ENCODE data around the gene MTARC1.
A peak's percentile ranks its signal among the peaks of the same experiment; 100 is the strongest.

The MTARC1 gene

DNA sequence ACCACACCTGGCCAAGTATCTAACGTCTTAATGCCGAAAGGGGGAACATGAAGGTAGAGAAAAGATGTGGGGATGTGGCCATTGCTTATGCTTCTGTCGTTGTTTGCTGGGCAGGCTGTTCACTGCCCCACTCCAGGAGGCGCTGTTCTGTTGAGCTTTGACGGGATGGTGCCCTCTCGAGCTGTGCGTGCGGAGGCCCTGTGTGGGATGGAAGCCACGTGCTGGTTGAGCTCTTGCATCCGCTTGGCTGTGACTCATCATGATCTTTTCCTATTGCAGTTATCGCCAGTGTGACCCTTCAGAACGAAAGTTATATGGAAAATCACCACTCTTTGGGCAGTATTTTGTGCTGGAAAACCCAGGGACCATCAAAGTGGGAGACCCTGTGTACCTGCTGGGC, 26.3 kb downstream of the MTARC1 start:
- DNase-seq (ENCODE audit: low read depth), result no peak
- H3K4me3 ChIP-seq (ENCODE audit: low read depth, low read length), result no peak overlapping the region
- TF ChIP-seq, protein P1, sequence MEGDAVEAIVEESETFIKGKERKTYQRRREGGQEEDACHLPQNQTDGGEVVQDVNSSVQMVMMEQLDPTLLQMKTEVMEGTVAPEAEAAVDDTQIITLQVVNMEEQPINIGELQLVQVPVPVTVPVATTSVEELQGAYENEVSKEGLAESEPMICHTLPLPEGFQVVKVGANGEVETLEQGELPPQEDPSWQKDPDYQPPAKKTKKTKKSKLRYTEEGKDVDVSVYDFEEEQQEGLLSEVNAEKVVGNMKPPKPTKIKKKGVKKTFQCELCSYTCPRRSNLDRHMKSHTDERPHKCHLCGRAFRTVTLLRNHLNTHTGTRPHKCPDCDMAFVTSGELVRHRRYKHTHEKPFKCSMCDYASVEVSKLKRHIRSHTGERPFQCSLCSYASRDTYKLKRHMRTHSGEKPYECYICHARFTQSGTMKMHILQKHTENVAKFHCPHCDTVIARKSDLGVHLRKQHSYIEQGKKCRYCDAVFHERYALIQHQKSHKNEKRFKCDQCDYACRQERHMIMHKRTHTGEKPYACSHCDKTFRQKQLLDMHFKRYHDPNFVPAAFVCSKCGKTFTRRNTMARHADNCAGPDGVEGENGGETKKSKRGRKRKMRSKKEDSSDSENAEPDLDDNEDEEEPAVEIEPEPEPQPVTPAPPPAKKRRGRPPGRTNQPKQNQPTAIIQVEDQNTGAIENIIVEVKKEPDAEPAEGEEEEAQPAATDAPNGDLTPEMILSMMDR (IDR thresholded peaks at IDR 0.05; ENCODE audit: low read depth, low read length, missing control alignments), result peak; percentile 11

DNA sequence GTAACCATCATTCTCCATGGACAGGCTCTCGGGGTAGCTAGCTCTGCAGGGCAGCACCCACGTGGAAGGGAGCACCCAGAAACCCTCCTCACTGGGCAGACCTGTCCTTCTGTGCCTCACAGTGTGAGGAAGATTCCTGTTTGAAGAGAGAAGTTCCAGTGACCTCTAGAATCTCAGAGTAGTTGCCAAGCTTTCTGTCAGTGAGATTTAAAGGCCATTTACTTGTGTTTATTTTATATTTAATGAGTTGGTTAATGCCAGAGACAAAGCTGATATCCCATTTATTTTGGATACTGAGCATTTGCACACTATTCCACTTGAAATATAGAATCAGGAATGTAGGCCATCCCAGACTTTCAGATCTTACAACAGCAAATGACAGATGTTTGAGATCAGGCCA, 28.7 kb downstream of the MTARC1 start:
- no peak overlapping the region for H3K4me3 ChIP-seq (ENCODE audit: low read depth, low read length)
- TF ChIP-seq, protein P1 (IDR thresholded peaks at IDR 0.05; ENCODE audit: low read depth, low read length, missing control alignments), result no peak
- no peak for DNase-seq (ENCODE audit: low read depth)

DNA sequence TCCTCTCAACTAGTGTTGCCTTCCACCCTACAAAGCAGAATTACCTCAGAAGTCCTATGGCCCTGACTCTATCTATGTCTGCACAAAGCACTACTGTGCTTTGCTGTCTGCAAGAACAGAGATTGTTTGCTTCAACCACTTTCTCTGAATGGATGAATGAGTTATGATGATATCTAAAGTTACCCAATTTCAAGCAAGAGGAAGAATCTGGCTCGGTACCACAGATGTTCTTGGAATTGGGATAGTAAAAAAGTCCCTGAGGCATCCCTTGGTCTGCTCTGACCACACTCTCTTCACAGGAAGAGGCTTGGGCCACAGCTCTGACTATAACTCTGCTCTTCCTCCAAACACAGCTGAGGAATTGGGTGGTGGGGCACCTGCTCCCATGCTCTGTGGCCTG, 31.2 kb downstream of the MTARC1 start:
- DNase-seq (ENCODE audit: low read depth), result no peak
- TF ChIP-seq, protein P1 (IDR thresholded peaks at IDR 0.05; ENCODE audit: low read depth, low read length, missing control alignments), result no peak
- no peak overlapping the region for H3K4me3 ChIP-seq (ENCODE audit: low read depth, low read length)

DNA sequence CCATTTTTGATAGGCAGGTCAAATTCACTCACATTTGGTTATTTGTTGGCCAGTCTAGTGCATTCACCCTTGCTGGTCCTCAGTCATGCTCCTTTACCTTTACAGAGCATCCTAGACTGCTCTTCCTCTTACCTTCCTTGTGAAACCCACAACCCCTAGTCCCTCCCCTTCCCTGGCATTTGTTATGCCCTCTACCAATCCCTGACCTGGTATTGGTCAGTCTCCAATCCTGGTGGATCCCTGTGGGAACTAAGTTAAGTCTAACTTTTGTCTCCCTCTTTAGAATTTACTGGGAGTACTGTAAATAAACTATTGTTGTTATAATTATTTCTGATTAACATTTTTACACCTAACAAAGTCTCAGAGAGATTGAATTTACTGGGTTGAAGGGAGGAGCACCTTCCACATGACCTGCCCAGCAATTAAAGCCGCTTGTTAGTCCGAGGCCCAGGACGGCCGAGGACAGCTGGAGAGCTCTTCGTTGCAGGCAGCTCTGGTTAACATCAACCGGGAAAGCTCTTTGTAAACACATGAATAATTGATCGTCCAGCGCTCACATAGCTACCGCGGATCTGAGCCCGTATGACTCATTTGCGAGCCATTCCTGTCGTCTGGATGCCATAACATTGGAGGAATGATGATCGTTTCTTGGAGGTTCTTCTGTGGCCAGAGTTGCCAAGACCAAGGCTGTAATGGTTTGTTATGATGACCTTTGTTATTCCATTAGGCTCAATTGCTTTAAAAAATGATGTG, 31.9 kb downstream of the MTARC1 start:
- DNase-seq (ENCODE audit: low read depth), result no peak
- TF ChIP-seq, protein P1 (IDR thresholded peaks at IDR 0.05; ENCODE audit: low read depth, low read length, missing control alignments), result no peak

DNA sequence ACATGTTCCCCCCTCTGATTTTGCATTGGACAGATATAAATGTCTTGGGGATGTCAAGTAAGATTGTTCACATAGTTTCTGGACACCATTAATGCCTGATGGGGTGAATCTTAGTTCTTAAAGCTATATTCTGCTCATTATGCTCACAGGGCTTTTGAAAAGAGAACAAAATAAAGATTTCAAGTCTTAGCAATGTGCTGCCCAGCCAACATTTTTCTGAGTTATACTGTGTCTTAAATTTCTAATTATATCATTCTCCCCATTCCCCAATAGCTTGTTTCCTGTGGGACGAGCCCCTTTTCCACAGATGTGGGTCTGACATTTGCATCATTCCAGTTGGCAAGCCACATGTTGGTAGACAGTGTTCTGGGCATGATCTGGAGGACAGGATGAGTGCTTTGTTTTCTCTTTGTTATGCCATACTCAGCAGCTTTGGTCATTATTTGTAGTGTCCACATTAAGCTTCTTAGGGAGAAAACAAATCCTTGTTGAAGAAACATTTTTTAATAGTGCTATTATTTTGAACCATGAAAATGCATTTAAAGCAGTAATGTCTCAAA, 32.8 kb downstream of the MTARC1 start:
- H3K4me3 ChIP-seq (ENCODE audit: low read depth, low read length), result no peak overlapping the region
- TF ChIP-seq, protein P1 (IDR thresholded peaks at IDR 0.05; ENCODE audit: low read depth, low read length, missing control alignments), result no peak
- DNase-seq (ENCODE audit: low read depth), result no peak

More for the DNA sequence above, 31.9 kb downstream of the MTARC1 start:
- no peak overlapping the region for H3K4me3 ChIP-seq (ENCODE audit: low read depth, low read length)

DNA sequence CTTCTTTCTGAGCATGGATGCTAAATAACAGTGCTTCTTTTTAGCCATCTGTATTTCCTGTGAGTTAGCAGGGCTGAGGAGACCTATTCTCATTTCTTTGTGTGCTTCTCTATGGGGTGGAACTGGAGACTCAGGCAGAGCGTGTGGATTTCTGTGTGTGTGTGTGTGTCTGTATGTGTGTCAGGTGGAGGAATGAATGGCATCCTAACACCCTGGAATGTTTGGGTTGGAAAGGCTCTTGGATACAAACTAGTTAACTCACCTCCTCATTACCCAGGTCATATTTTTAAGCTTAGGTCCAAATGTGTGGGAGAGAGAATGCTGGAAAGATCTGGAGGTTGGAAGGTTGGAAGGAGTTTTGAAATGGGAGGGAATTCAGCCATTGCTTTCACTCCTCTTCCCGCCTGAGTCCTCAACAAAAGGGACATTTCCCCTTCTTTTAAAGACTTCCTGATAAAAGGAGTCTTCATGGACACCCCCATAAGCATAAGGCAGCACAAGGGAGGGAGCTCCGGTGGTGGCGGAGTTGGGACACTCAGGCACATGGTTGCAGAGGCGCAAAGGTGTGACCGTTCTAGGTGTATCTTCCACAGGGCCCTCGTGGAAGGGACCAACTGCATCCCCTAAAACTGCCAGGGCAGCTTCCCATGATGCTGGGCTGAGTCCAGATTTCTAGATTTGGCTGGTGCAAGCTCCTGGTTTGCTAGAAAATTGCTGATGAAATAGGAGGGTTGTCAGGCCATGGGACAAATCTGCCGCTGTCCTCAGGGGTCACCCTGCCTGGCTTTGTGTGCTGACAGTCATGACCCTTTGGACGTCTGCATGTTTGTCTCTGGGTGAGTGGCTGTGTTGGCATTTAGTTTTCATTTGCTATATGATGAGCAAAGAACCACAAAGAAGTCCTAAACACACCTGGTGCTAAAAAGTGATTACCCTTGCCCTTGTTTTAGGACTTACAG, 37.6 kb downstream of the MTARC1 start:
- no peak overlapping the region for H3K4me3 ChIP-seq (ENCODE audit: low read depth, low read length)
- TF ChIP-seq, protein P1 (IDR thresholded peaks at IDR 0.05; ENCODE audit: low read depth, low read length, missing control alignments), result no peak
- DNase-seq (ENCODE audit: low read depth), result no peak

Measured in GM12864 (cell line).